GM19099 (cell line): Measurements from ENCODE around the gene SRSF1.

Experiments used
- POLR2A ChIP-seq: IDR thresholded peaks from 3 replicates; pipeline ENCODE4 v1.6.1; 2011; ENCODE audit warnings: low read depth; ENCODE audit not compliant: insufficient read length; ENCODE audit errors: extremely low read depth

The SRSF1 gene

GRCh38 chr17:57985675-57985974 lies 21.4 kb downstream of the SRSF1 start:
- no peak for TF ChIP-seq POLR2A

- no peak for TF ChIP-seq POLR2A
Observed at GRCh38 chr17:57984936-57985674, 21.9 kb downstream of the SRSF1 start.

- no peak for TF ChIP-seq POLR2A
Observed at GRCh38 chr17:57984261-57984890, 22.7 kb downstream of the SRSF1 start.

GRCh38 chr17:57983446-57983845 lies 23.6 kb downstream of the SRSF1 start:
- no peak for TF ChIP-seq POLR2A

GRCh38 chr17:57982452-57983170 lies 24.4 kb downstream of the SRSF1 start:
- TF ChIP-seq POLR2A = no peak

GRCh38 chr17:57980522-57980921 lies 26.5 kb downstream of the SRSF1 start:
- TF ChIP-seq POLR2A = no peak

- no peak for TF ChIP-seq POLR2A
Observed at GRCh38 chr17:57979076-57979475, 28.0 kb downstream of the SRSF1 start.

- no peak for TF ChIP-seq POLR2A
Observed at GRCh38 chr17:57976594-57976993, 30.5 kb downstream of the SRSF1 start.

- TF ChIP-seq POLR2A = no peak
Observed at GRCh38 chr17:57975044-57975443, 32.0 kb downstream of the SRSF1 start.

- no peak for TF ChIP-seq POLR2A
Observed at GRCh38 chr17:57972151-57972550, 34.9 kb downstream of the SRSF1 start.

- no peak for TF ChIP-seq POLR2A
Observed at GRCh38 chr17:57971572-57971971, 35.5 kb downstream of the SRSF1 start.

GRCh38 chr17:57970710-57971109 lies 36.3 kb downstream of the SRSF1 start:
- TF ChIP-seq POLR2A = no peak

- TF ChIP-seq POLR2A = no peak
Observed at GRCh38 chr17:57968456-57968855, 38.6 kb downstream of the SRSF1 start.

GRCh38 chr17:57966875-57967274 lies 40.2 kb downstream of the SRSF1 start:
- no peak for TF ChIP-seq POLR2A

- TF ChIP-seq POLR2A = no peak
Observed at GRCh38 chr17:57966246-57966645, 40.8 kb downstream of the SRSF1 start.
